ENCODE results near the gene CHPF2. TPM values are rescaled to one million over a fixed set of nuclear protein-coding genes. Genes with fewer than 3 reads are reported as not detected.

Gene CHPF2
- polyA plus RNA-seq, 4 donors: 23.3 to 27.1 (median 25.6) TPM

DNA sequence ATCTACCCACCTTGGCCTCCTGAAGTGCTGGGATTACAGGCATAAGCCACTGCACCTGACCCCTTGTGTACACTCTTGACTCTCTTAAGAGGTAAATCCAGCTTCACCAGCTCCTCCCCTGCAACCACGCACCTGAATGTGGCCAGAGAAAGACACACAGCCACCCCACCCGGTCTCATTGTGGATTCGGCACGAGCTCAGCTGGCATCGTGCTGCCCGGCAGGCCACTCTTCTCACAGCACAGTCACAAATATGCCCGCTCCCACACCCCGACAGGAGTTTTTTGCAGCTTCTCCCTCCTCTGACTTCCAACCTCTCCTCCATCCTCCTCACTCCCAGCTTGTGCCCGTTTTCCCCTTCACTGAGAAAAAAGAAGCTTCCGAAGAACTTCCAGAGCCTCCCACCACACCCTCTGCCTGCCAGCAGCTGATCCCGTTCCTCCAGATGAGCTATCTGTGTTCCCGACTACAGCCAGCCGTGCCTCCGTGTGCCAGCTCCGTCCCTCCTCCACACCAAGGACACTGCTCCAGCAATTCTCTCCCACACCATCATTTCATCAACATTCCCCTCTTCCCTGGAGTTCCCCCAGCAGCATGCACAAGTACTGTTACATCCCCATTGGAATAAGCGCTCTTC, 24.2 kb downstream of the CHPF2 start:
- no peak for DNase-seq (ENCODE audit: low read depth in 4 of 4, low spot score in 3 of 4)

DNA sequence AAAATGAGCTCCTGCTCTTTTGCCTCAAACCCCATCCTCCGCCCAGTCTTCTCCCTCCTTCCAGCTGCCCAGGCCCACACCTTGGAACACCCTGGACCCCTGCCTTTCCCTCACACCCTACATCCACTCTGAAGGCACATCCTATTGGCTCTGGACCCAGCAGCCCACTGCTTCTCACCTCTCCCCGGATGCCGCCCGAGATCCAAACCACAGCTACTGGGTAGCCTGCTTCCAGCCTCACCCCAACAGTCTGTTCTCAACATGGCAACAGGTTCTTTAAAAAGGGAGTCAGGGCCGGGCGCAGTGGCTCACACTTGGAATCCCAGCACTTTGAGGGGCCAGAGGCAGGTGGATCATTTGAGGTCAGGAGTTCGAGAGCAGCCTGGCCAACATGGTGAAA, 25.7 kb downstream of the CHPF2 start:
- no peak for DNase-seq (ENCODE audit: low read depth in 4 of 4, low spot score in 3 of 4)

DNA sequence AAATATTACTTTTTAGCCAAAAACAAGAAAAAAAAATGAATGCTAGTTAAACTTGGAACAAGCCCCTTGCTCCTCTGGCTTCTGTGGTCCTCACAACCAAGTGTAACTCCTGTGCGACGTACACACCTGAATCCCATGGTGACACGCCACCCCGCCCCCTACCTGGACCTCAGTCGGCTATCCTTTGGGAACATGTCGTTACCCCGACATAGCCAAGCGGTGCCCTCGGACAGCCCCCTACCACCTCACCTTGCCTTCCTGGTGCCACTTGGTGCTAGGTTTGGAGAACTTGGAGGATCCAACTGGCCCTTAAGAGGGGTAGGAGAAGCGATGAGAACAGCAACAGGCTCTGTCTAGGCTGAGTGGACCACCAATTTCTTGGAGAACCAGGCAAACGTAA, 28.2 kb downstream of the CHPF2 start:
- no peak for DNase-seq (ENCODE audit: low read depth in 4 of 4, low spot score in 3 of 4)

DNA sequence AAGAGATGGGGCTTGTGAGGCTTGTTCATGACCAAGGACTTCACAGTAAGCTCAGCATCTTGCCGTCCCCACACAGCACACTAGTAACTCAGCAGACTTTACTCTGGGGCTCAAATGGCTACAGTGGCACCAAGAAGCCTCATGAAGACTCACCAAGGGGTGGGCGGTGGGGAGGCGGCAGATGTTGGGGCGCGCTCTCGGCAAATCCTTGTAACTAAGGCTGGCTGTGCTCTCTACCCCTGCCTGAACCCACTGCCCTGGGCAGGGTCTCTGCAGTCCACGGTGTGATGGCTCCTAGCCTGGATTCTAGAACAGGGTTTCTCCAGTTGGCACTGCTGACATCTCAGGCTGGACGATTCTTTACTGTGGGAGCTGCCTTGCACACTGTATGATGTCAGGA, 28.6 kb downstream of the CHPF2 start:
- no peak for DNase-seq (ENCODE audit: low read depth in 4 of 4, low spot score in 3 of 4)

DNA sequence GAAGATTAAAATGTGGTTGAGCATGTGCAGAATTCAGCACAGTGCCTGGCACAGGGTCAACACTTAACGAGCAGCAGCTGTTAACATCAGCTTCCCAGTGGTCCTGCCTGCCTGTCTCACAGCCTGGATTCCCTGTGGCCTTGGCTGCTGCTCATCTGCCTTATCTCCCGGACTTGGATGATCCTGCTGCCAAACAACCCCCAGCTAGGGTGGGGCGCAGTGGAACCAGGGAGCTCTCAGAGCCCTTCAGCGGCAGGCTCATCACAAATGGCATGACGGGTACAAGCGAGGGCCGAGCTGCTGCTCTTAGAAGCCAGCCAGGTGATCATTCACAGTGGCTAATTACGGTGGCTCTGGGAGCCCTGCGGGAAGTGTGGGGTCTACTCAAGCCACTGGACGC, 29.2 kb downstream of the CHPF2 start:
- DNase-seq (ENCODE audit: low read depth in 4 of 4, low spot score in 3 of 4): no peak

DNA sequence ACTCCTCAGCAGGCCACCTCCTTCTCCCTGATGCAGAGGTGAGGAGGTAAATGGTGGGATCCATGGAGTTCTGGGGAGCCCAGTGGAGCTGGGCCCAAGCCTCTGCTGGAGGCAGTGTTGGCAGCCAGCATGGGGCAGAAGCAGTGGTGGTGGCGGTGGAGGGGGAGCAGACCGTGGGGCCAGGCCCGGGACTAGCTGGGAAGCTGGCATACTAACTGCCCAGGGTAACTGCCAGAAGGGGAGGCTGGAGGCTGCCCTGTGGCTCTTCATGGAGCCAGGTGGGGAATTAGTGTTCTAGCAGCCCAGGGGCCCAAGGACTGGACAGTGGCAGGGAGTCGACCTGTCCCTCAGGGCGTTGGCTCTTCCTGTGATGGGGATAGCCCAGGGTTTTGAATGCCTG, 32.3 kb downstream of the CHPF2 start:
- no peak for DNase-seq (ENCODE audit: low read depth in 4 of 4, low spot score in 3 of 4)

DNA sequence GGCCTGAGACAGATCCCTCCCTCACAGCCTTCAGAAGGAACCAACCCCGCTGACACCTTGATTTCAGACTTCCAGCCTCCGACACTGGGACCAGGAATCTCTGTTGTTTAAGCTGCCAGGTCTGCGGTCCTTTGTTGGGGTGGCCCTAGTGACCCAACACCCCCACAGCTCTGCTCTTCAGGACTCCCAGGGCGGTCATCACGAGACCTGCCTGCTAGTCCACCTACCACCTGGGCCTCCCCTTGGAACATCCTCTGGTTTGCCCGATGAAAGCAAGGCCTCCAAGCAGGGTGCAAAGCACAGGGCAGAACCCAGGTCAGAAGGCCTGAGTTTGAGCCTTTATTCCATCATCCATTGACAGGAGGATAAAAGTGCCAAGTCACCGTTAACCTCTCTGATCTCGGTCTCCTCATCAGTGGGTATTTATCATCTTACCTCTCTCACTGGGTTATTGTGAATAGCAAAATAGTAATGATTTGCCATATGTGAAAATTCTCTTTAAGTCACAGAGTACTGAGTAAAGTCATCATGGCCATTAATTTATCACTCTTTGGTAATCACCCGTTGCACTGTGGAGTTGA, 33.2 kb downstream of the CHPF2 start:
- no peak for DNase-seq (ENCODE audit: low read depth in 4 of 4, low spot score in 3 of 4)

DNA sequence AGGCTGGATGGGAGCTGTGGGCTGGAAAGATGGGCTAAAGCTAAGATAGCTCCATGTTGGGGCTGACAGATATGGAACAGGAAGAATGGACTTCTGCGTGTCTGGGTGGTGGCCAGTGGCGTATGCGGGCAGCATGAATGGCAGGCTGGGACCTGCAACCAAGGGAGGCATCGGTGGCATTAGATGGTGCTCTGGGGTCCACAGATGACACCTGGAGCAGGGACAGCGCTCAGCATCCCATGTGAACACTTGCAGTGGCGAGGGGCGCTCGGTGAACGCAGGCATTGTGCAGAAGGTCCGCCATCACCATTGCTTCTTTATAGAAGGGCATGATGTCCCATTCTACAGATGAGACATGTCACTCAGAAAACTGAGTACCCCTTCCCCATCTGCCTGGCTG, 37.2 kb downstream of the CHPF2 start:
- DNase-seq (ENCODE audit: low read depth in 4 of 4, low spot score in 3 of 4): no peak

DNA sequence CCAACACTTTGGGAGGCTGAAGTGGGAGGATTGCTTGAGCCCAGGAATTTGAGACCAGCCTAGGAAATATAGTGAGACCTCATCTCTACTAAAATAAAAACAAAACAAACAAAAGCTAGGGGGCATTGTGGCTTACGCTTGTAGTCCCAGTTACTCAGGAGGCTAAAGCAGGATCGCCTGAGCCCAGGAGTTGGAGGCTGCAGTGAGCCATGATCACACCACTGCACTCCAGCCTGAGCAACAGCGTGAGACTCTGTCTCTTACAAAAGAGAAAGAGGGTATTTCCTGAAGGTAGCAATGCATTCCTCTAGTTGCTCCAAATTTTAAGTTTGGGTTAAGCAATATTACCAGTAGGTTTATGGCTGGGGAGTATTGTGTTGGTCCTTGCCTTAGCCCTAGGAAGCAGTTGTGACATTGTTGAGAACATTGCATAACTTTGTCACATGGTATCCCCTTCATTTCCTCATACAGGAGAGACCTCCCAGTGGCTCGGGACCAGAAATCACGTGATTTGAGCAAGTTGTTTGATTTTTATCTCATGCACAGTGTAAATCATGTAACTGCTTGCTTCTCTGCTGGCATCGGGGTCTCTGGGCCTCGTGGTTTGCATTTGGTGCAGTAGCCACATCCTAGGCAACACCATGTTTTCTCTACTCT, 39.5 kb downstream of the CHPF2 start:
- no peak for DNase-seq (ENCODE audit: low read depth in 4 of 4, low spot score in 3 of 4)

DNA sequence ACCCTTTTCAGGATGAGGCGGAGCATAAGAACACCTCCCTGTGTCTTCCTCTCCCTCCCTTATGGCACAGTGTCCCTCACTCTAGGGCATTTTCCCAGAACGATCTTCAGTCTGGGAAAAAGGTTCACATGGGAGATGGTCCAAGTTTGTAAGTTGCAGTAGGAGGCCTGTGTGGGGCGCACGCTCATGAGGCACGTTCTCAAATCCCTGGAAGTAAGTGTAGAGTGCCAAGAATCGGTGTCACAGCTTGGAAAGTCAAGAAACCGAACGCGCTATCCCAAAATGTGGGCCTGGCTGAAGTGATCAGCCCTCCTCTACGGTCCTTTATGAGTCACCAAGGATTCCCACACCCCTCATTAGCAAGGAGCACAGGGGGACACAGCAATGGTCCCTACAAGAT, 40.1 kb downstream of the CHPF2 start:
- DNase-seq (ENCODE audit: low read depth in 4 of 4, low spot score in 3 of 4): no peak

DNA sequence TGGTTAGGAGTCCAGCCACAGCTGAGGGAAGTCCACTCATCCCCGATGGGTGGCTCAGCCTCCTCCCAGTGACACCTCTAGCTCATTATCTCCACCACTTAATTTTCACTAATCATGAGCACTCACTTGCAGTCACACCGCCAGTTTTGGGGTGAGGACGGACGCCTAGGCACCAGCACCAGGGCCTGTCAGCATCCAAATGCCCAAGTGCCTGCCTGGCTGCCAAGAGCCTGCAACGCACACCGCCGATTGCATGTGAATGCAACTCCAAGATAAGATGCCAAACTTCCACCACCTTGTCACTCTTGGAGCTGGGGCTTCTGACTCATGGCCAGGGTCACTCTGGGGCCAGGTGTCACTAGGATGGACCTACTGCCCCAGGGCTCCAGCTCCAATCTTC, 40.6 kb downstream of the CHPF2 start:
- DNase-seq (ENCODE audit: low read depth in 4 of 4, low spot score in 3 of 4): no peak

DNA sequence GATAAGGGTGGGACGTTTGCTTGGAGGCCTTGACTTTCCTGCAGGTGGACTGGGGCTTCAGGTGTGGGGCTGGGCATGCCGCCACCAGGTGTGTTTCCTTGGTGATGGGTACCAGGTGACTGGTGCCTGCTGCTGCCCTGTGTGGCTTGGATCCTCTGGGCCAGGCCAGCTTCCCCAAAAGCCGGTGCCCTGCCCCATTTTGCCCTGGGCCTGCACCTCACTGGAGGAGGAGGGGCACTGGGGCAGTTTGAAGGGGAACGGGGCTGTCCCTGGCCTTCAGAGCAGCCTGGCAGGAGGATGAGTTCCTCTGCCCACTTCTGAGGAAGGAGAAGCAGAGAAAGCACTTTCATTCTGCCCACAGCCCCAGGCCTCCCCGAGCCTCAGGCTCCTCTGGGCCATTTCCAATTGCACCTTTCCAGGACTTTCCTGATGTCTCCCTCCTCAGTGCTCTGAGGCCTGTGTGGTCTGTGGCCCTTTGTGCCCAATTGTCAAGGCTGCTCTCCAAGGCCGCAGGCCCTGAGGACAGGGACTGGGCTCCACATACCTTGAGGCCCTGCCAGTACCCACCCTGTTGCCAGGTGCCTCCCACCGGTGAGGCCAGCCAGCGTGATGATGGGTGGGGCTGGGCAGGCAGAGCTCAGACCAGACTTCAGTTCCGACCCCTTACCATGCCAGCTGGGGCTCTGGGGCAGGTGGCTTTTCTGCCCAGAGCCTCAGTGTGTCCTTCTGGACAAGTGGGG, 41.5 kb downstream of the CHPF2 start:
- no peak for DNase-seq (ENCODE audit: low read depth in 4 of 4, low spot score in 3 of 4)

DNA sequence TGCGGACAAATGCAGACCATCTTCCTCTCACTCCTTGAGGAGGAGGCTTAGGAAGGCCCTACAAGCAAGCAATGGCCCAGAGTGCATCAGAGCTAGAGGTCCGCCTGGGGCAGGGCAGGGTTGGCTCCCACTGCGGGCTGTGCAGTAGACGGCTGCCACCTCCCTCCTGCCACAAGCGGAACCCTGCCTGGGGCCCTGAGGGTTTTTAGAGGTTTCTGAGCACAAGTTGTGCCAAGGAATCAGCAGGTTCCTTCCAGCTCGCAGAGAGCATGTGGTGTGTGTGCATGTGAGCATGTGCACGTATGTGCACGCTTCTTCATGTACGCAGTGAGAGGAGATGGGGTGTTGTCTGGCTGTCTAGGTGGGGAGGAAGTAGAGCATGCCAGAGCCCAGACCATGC, 42.1 kb downstream of the CHPF2 start:
- DNase-seq (ENCODE audit: low read depth in 4 of 4, low spot score in 3 of 4): no peak

DNA sequence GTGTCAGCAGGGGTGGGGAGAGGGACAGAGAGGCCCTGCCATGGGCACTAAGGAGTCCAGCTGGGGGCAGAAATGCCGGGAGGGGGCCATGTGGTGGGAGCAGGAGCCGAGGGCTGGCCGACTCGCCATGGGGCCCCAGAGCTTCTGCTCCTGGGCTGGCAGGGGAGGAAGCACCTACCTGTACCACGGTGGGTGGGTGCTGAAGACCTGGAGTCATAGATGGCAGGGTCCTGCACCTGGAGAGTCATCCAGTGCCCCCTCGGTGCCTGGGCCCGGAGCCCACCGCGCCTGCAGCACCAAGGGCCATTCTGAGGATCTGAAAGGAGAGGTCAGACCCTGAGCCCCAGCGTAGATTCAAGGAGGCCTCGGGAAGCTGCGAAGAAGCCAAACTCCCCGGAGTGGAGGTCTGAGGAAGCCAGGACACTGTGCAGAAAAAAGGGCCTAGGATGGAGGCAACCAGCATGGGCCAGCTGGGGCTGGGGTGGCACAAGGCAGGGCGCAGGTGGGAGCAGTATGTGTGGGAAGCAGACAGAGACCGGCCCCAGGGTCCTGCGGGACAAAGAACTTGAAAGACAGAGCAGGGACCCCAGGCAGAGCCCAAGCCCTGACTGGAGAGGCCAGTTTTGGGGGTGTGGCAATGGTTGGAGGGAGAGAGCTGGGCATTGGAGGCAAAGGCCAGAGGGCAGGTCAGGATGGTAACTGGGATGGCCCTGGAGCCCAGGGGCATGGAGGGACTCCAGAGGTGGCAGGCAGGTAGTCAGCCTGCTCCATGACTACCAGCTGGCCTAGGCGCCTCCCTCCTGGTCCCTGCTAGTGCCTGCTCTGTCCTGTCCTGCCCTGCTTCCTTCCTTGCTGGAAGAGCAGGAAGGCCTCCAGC, 42.9 kb downstream of the CHPF2 start:
- no peak for DNase-seq (ENCODE audit: low read depth in 4 of 4, low spot score in 3 of 4)

DNA sequence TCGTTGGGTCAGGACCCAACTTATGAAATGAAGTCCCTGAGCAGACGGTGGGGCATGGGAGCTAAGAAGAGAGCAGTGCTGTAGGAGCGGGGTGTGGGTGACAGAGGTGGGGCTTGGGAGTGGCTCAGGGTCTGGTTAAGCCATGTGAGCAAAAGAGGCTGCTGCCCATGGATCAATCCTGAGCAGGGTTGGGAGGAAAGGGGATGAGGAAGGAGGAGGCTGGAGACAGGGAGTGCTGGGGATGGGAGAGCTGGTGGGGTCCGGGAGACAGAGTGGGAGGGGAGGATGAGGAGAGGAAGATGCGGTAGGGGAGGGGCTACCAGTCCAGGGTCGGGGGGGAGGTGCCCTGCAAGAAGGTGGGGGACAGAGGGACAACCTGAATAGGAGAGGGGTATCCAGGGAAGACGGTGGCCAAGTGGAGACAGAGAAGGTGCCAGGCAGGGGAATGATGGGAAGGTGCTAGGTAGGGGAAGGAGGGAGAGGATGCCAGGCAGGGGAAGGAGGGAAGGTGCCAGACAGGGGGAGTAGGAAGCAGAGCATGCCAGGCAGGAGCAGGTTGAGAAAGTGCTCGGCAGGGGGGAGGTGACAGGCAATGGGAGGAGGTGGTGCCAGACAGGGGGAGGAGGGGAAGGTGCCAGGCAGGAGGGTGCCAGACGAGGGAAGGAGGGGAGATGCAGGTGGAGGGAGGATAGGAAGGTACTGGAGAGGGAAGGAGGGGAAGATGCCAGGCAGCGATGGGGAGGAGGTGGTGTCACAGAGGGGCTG, 43.7 kb downstream of the CHPF2 start:
- no peak for DNase-seq (ENCODE audit: low read depth in 4 of 4, low spot score in 3 of 4)

DNA sequence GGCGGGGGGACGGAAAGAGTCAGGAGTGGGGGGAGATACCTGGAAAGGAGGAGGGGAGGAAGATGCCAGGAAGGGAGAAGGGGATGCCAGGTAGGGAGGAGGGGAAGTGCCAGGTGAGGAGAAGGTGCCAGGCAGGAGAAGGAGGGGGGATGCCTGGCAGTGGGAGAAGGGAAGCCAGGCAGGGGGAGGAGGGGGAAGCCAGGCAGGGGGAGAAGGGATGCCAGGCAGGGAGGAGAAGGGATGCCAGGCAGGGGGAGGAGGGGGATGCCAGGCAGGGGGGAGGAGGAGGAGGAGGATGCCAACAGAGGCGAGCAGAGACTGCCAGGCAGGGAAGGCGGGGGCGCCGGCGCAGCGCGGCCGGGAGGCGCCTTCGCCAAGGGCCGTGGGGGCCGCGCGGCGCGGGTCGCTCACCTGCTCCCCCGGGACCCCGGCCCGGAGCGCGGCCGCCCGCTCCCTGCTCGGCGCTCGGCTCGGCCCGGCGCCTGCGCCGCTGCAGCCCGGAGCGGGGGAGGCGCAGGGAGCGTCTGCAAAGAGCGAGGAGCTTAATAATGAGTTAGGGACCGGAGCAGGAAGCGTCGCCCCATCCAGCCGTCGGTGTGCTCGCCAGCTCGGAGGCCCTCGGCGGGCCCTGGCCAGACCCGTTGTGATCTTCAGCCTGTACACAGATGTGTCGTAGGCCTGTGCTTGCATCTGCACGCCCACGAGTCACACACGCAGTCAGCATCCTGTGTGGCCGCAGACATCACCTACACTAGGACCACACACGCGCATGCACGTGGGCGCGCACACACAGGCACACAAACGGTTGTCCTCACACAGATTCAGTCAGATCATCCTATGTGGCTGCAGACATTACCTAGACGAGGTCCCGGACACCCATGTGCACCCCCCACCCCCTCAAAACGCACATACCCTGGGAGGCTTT, 44.6 kb downstream of the CHPF2 start:
- peak in 3 of 4 donors; percentile 38 to 53 (median 41) for DNase-seq (ENCODE audit: low read depth in 4 of 4, low spot score in 3 of 4)

DNA sequence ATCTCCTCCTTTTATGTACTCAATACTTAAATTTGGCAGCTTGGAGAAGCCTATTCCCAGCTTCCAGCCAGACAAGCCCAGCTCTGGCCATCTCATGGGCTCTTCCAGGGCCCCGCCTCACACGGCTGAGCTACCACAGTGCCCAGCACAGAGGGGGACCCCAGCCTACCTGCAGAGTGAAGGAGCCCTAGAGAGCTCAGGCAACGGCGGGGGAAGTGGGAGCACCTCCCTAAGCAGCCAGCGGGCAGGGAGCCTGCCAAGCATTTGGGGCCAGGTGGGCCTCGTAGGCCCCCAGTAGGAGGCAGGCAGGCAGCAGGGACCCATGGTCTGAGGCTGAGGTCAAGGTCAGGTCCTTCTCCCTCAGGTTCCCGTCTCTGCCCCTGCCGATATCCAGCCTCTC, 45.3 kb downstream of the CHPF2 start:
- no peak for DNase-seq (ENCODE audit: low read depth in 4 of 4, low spot score in 3 of 4)

DNA sequence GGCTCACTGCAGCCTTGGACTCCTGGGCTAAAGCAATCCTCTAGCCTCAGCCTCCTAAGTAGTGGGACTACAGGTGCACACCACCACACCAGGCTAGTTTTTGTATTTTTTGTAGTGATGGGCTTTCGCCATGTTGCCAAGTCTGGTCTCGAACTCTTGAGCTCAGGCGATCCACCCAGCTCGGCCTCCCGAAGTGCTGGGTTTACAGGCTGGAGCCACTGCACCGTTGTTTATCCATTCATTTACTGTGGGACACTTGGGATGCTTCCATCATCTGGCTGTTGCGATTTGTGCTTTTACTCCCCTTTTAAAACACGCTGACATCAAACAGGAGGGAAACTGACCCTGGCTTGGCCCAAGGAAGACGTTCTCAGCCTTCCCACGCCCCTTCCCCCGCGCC, 46.7 kb downstream of the CHPF2 start:
- DNase-seq (ENCODE audit: low read depth in 4 of 4, low spot score in 3 of 4): no peak

DNA sequence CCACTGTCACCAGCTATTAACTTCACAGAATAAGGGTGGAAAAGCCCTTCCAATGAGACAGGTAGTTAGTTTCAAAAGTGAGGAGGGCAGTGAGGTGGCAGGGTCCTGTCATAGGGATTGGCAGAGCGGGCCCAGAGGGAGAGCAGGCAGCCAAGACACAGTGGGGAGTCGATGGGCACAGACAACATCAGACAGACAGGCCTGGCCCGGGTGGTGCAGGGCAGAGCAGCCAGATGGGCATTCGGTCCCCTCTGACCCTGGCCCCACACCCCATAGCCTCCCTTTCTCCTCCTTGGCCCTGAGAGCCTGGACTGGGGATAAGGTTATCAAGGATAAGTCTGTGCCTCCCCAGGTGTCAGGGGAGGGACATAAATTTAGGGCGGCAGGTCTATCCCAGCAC, 47.6 kb downstream of the CHPF2 start:
- no peak for DNase-seq (ENCODE audit: low read depth in 4 of 4, low spot score in 3 of 4)
